CD14-positive monocyte (primary cell): ENCODE measurements around the gene SPPL3. TPM values are rescaled to one million over a fixed set of nuclear protein-coding genes. Genes with fewer than 3 reads are reported as not detected.

Experiments
- DNase-seq, 3 donors: peaks; one replicate each; pipeline ENCODE4 v3.0.0-alpha.2; 2011 to 2022
- H2AFZ ChIP-seq: 2 replicates; pipeline ENCODE4 v1.6.0; 2012; ENCODE audit warnings: mild to moderate bottlenecking, low read depth, low read length, inconsistent platforms; ENCODE audit not compliant: insufficient read depth, poor library complexity, severe bottlenecking
- H3K27ac ChIP-seq, 2 donors: 1 replicate in 1 of 2; 2 replicates in 1 of 2; pipeline ENCODE4 v1.5.1; 2012 to 2013; ENCODE audit warnings: low read length in 2 of 2, control low read depth in 1 of 2, inconsistent platforms in 1 of 2, low read depth in 1 of 2, mild to moderate bottlenecking in 1 of 2
- H3K27me3 ChIP-seq, 2 donors: one replicate each; pipeline versions ENCODE4 v1.6.0 to v1.6.1; 2011 to 2013; ENCODE audit warnings: low read length in 2 of 2; ENCODE audit not compliant: control insufficient read depth in 2 of 2, insufficient read depth in 2 of 2
- H3K36me3 ChIP-seq, 2 donors: replicated peaks in 1 of 2; 1 replicate in 1 of 2; 2 replicates in 1 of 2; pipeline versions ENCODE4 v1.5.1 to v1.6.1; 2012 to 2013; ENCODE audit warnings: low read length in 2 of 2, control low read depth in 1 of 2, inconsistent platforms in 1 of 2, mild to moderate bottlenecking in 1 of 2; ENCODE audit not compliant: insufficient read depth in 2 of 2, control insufficient read depth in 1 of 2
- H3K4me1 ChIP-seq, 2 donors: 1 replicate in 1 of 2; 2 replicates in 1 of 2; pipeline versions ENCODE4 v1.5.1 to v1.6.1; 2012 to 2013; ENCODE audit warnings: low read length in 2 of 2, control low read depth in 1 of 2, inconsistent platforms in 1 of 2, mild to moderate bottlenecking in 1 of 2, moderate library complexity in 1 of 2; ENCODE audit not compliant: insufficient read depth in 2 of 2, control insufficient read depth in 1 of 2
- H3K4me2 ChIP-seq: replicated peaks from 2 replicates; pipeline ENCODE3; 2012; ENCODE audit warnings: low read length, moderate library complexity, mild to moderate bottlenecking; ENCODE audit not compliant: poor library complexity, severe bottlenecking; ENCODE audit errors: extremely low read depth
- H3K4me3 ChIP-seq, 3 experiments: fragments of 200-600 bp in 1 of 3; sonication (generic) in 1 of 3; replicated peaks in 1 of 3; 1 replicate in 2 of 3; 2 replicates in 1 of 3; pipeline ENCODE4 v1.5.1; 2011 to 2013; ENCODE audit warnings: low read length in 3 of 3, mild to moderate bottlenecking in 3 of 3, control low read depth in 2 of 3, low read depth in 2 of 3, inconsistent platforms in 1 of 3, moderate library complexity in 1 of 3
- H3K79me2 ChIP-seq: 2 replicates; pipeline ENCODE4 v1.6.0; 2012; ENCODE audit warnings: mild to moderate bottlenecking, control low read depth, inconsistent platforms, low read length, moderate library complexity; ENCODE audit not compliant: insufficient read depth
- H3K9ac ChIP-seq: 2 replicates; pipeline ENCODE4 v1.6.0; 2017; ENCODE audit warnings: low read length, mild to moderate bottlenecking; ENCODE audit not compliant: insufficient read depth, poor library complexity, severe bottlenecking
- H3K9me3 ChIP-seq, 2 donors: replicated peaks in 1 of 2; 1 replicate in 1 of 2; 2 replicates in 1 of 2; pipeline versions ENCODE4 v1.5.1 to v1.6.1; 2012 to 2013; ENCODE audit warnings: low read length in 2 of 2, control low read depth in 1 of 2; ENCODE audit not compliant: control insufficient read depth in 1 of 2, insufficient read depth in 1 of 2
- H4K20me1 ChIP-seq: 2 replicates; pipeline ENCODE4 v1.6.0; 2012; ENCODE audit warnings: mild to moderate bottlenecking, low read length, control low read depth, moderate library complexity; ENCODE audit not compliant: insufficient read depth
- H3K27ac Mint-ChIP-seq, 7 donors: one replicate each; pipeline ENCODE4 v1.8.0; 2020; ENCODE audit warnings: mild to moderate bottlenecking in 7 of 7, mixed read lengths in 7 of 7, moderate library complexity in 6 of 7, inconsistent platforms in 2 of 7
- H3K27me3 Mint-ChIP-seq, 3 donors: one replicate each; pipeline ENCODE4 v1.8.0; 2021 to 2022; ENCODE audit warnings: low read depth in 3 of 3, mild to moderate bottlenecking in 3 of 3, mixed read lengths in 3 of 3, moderate library complexity in 3 of 3, inconsistent platforms in 1 of 3
- H3K36me3 Mint-ChIP-seq, 2 donors: one replicate each; pipeline ENCODE4 v1.8.0; 2020; ENCODE audit warnings: mixed read lengths in 2 of 2, inconsistent platforms in 1 of 2, mild to moderate bottlenecking in 1 of 2
- H3K4me1 Mint-ChIP-seq: one replicate; pipeline ENCODE4 v1.8.0; 2020; ENCODE audit warnings: mild to moderate bottlenecking, mixed read lengths
- H3K4me3 Mint-ChIP-seq, 2 donors: one replicate each; pipeline ENCODE4 v1.8.0; 2020; ENCODE audit warnings: mild to moderate bottlenecking in 2 of 2, mixed read lengths in 2 of 2, moderate library complexity in 1 of 2
- H3K9me3 Mint-ChIP-seq, 7 donors: one replicate each; pipeline ENCODE4 v1.8.0; 2020 to 2022; ENCODE audit warnings: mixed read lengths in 7 of 7, mild to moderate bottlenecking in 6 of 7, moderate library complexity in 6 of 7, inconsistent platforms in 2 of 7
- WGBS: methylation state at CpG from one replicate; pipeline ENCODE4 v1.1.5; 2013; ENCODE audit warnings: missing lambda C conversion rate; ENCODE audit not compliant: insufficient coverage; 5-methylcytosine and 5-hydroxymethylcytosine counted together
- intact Hi-C, 2 donors: fragments of 100-400 bp; cut with micrococcal nuclease; formaldehyde crosslinking; loops; one replicate each; pipeline versions ENCODE4 v1.15.0 to v1.15.1; 2023
- polyA plus RNA-seq, 3 donors: library from polyadenylated mRNA; depleted of rRNA in 1 of 3; unstranded in 2 of 3; stranded (reverse) in 1 of 3; fragments of 300-500 nt in 2 of 3; fragments of >200 nt in 1 of 3; fragmentation: Illumina TruSeq in 2 of 3; gene quantifications; 1 replicate in 2 of 3; 2 replicates in 1 of 3; pipeline ENCODE4 v1.2.3, GENCODE V29; 2012 to 2021
- TF ChIP-seq, protein P1 (sequence below): fragments of 200-600 bp; IDR thresholded peaks from one replicate; pipeline ENCODE4 v1.8.0; 2022; ENCODE audit warnings: antibody characterized with exemption, mild to moderate bottlenecking

SPPL3 gene
- polyA plus RNA-seq, 3 donors = 14.5 to 18.6 (median 18.5) TPM

DNA sequence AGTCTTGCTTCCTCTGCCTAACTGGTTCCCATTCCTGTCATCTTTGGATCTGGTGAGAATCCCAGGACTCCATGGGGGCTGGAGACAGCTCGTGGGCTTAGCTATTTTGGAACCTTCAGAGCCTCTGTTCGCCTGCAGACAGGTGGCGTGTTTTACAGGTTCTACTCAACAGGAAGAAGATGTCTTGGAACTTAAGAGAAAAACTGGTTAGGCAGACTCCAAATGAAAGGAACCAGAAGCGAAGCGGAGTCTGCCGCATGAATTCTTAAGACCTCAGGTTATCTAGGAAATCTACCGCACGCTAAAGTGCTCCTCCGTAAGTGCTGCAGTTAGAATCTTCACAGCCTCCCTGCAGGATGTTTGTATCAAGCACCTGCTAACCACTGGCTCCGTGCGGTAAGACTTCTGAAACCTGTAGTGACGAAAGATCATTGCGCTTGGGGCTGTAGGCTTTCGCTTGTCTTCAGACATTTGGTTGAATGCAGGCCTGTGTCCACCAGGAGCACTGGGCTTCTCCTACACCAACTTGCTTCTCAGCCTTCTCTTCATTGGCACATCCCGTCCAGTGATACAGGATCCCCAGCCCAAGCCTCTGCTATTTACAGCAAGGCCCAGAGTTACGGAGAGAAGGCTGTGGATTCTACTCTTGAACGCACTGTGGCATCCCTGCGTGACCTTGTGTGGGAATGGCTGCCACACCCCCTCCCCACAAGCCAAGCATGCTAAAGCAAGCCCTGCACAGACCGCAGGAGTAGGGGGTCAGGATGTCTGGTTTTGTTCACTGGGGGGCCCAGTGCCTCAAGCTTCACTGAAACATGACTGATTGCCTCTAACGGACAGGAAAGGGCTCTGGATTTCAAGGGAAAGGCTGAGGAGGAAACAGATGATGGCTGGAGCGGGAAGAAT lies 143.6 kb downstream of the SPPL3 start:
- peaks cover 48 to 59% of the 10 kb centered on the region in 2 donors for H3K36me3 Mint-ChIP-seq
- DNase-seq = no peak

DNA sequence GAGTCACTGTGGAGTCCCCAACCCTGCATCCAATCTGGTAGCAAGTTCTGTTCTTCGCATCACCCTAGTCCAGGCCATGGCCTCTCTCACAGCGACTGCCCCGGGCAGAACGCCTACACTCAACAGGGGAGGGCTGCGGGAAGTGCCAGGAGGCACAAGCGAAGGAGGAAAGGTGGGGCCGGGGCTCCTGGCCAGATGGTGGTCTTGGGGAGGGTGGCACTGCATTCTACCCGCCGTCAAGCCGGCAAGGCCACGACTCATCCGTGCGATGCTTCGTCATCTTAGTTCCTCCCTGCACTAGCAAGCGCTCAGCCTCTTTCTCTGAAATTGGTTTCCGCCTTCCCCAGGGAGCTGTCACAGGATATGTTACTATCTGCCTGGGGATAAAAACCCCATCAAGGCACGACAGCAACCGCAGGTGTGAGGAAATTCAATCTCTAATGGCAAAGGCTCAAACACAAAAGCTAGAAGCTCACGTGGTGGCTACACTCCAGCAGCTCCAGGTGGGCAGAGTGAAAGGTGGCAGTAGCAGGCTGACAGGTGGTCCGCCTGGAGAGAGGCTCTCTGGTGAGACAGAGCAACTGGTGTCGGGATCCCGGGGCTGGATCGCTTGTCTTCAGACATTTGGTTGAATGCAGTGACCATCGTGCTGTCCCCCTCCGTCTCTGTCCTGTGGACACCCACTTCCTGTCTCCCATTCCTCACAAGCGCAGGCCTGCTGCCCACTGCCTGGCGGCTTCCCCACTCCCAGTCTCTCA lies 144.4 kb downstream of the SPPL3 start:
- Mint-ChIP-seq H3K4me3 (no peak overlapping the region), H3K36me3 (peaks cover 41 to 50% of the 10 kb centered on the region in 2 donors), H3K9me3 (peaks cover 4 to 13% (median 11%) of the 10 kb centered on the region in 7 donors), H3K27me3 (peaks cover 0 to 6% (median 6%) of the 10 kb centered on the region in 3 donors), H3K4me1 (no peaks in the 10 kb centered on the region), H3K27ac (peak overlapping the region in 2 of 7 donors; percentile 10 to 28)
- peaks cover 1 to 3% of the 10 kb centered on the region in 2 donors for H3K9me3 ChIP-seq
- intact Hi-C loops = no loop called here
- WGBS = 84% methylated on average over 20 of the region's 27 CpGs
- H2AFZ ChIP-seq = no peak overlapping the region
- peaks cover 40 to 52% of the 10 kb centered on the region in 2 donors for H3K36me3 ChIP-seq
- no peak for DNase-seq
- H3K4me2 ChIP-seq = no peak overlapping the region
- TF ChIP-seq, protein P1, sequence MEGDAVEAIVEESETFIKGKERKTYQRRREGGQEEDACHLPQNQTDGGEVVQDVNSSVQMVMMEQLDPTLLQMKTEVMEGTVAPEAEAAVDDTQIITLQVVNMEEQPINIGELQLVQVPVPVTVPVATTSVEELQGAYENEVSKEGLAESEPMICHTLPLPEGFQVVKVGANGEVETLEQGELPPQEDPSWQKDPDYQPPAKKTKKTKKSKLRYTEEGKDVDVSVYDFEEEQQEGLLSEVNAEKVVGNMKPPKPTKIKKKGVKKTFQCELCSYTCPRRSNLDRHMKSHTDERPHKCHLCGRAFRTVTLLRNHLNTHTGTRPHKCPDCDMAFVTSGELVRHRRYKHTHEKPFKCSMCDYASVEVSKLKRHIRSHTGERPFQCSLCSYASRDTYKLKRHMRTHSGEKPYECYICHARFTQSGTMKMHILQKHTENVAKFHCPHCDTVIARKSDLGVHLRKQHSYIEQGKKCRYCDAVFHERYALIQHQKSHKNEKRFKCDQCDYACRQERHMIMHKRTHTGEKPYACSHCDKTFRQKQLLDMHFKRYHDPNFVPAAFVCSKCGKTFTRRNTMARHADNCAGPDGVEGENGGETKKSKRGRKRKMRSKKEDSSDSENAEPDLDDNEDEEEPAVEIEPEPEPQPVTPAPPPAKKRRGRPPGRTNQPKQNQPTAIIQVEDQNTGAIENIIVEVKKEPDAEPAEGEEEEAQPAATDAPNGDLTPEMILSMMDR = no peak
- H3K4me3 ChIP-seq = no peak overlapping the region
- H4K20me1 ChIP-seq = no peaks in the 10 kb centered on the region
- no peaks in the 10 kb centered on the region for H3K4me1 ChIP-seq
- H3K27ac ChIP-seq = no peak overlapping the region
- H3K79me2 ChIP-seq = no peaks in the 10 kb centered on the region
- H3K27me3 ChIP-seq = no peaks in the 10 kb centered on the region
- H3K9ac ChIP-seq = no peak overlapping the region

More for the DNA sequence above, 143.6 kb downstream of the SPPL3 start:
- Histone ChIP-seq H3K79me2 (no peaks in the 10 kb centered on the region), H3K36me3 (peaks cover 48 to 60% of the 10 kb centered on the region in 2 donors), H3K27me3 (no peaks in the 10 kb centered on the region), H3K9ac (no peak overlapping the region), H4K20me1 (no peaks in the 10 kb centered on the region), H3K9me3 (no peaks in the 10 kb centered on the region), H3K4me1 (no peaks in the 10 kb centered on the region), H3K4me2 (no peak overlapping the region), H2AFZ (no peak overlapping the region), H3K4me3 (no peak overlapping the region), H3K27ac (no peak overlapping the region)
- WGBS = 90% methylated on average over 16 of the region's 21 CpGs
- peaks cover 0 to 6% (median 5%) of the 10 kb centered on the region in 3 donors for H3K27me3 Mint-ChIP-seq
- intact Hi-C loops = no loop called here
- peak overlapping the region in 2 of 7 donors; percentile 28 to 37 for H3K27ac Mint-ChIP-seq
- H3K4me3 Mint-ChIP-seq = no peak overlapping the region
- H3K4me1 Mint-ChIP-seq = no peaks in the 10 kb centered on the region
- TF ChIP-seq, protein P1 = no peak
- H3K9me3 Mint-ChIP-seq = peaks cover 0 to 8% (median 4%) of the 10 kb centered on the region in 7 donors
